NCI-H345 treated with DMSO at 0.1 percent for 48 hours (cell line): ENCODE results near the gene SH3D21.

ENCODE experiments used
- DNase-seq: peaks from one replicate; lab custom pipeline; 2025; ENCODE audit not compliant: unreplicated experiment; lab: John Stamatoyannopoulos, UW

Gene SH3D21

GRCh38 chr1:36328713-36329112 lies 22.5 kb downstream of the SH3D21 start:
- peak; percentile 12 for DNase-seq

DNA sequence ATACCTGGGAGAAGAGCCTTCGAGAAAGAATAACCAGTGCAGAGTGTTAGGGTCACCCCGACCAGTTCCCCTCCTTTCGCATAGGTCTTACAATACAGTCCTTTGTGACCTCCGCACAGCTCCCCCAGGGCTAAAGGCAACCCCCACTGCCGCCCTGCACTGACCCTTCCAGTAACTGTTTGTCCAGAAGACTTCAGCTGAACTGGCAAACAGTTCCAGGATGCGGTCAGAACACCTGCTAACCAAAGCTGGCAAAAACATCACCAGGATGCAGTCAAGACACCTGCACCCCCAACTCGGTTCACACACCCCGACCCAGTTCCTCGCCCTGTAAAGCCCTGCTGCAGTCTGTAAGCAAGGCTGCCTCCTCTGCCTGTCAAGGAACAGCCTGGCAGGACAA lies 23.6 kb downstream of the SH3D21 start:
- no peak for DNase-seq

GRCh38 chr1:36330940-36331339 lies 24.8 kb downstream of the SH3D21 start:
- no peak for DNase-seq

DNA sequence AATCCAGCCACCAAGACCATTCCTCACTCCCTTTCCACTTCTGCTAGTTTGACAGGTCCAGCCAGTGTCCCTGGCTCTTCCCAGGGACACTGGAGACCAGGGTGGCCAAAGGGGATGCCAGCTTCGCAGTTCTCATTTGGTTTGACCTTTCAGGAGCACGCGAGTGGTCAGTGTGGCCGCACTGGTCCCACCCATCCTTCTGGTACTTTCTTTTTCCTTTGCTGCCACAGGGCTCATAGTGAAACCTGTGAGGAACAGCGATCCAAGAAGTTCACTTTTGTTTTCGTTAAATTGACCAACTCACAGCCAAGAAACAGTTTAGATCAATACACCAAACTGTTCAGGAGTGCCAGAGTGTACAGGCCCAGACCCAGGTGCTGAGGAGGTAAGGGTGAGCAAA lies 31.7 kb downstream of the SH3D21 start:
- DNase-seq = no peak

DNA sequence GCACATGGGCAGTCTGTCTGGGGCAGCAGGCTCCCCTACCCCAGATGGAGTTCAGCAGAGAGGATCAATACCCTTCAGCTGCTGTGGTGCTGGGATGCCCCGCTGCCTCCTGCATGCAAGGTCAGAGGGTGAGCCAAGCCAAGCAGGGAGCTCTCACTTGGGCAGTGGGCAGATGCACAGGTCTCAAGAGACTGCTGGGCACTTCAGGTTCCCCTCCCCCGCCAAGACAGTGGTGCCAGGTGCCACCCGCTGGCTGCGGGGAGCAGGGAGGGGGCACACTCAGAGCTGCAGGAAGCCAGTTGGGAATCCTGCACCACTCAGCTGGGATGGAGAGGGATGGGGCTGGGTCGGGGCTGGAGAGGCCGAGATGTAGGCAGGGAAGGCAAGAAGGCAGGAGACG lies 33.0 kb downstream of the SH3D21 start:
- no peak for DNase-seq

DNA sequence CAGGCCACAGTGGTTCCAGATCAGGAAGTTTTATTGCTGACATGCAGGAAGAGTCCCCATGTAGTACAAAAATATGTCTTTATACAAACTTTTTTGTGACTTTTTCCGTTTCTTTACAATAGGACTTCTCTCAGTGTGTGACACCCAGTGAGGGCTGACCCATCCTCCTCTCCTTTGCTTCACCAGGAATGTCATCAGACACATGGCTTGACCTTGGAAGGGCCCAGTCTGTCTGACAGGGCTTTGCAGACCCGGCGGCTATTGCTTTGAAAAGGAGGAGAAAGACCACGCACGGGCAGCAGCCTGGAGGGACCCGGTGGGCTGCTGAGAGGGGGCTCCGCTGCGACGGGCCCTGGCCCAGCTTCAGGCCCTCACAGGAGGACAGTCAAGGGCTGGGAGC lies 33.4 kb downstream of the SH3D21 start:
- no peak for DNase-seq

GRCh38 chr1:36341626-36342320 lies 35.6 kb downstream of the SH3D21 start:
- no peak for DNase-seq

DNA sequence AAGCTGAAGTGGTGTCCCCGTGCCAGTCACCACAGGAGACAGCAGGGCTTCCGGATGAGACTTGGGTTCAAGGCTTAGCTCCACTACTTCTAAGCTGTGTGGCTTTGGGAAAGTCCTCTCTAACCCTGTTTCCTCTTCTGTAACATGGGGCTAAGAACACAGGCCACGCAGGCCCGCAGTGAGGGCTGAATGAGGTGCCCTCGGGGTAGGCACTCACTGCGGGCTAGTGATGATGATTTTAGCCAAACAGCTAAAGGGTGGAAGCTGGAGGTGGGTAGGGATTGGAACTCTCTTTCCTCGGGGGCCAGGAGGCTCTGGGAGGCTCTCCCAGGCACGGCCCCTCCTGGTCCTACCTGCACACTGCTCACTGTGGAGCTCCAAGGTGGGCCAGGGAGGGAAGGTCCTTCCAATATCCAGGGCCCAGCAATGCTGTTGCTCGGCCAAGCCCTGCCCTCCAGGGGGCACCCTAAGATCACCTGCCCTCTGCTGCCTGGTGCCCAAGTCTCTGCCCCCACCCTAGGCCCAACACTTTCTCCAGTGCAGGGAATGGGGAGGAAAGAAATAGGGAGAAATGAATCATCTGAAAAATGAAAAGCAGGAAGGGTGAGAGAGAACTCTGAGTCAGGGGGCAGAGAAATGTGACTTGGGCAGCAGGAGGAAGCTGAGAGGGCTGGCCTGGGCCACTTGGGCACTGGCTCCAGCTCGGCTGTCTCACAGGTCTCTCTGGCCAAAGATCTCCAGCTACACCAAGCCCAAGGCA lies 36.4 kb downstream of the SH3D21 start:
- no peak for DNase-seq

DNA sequence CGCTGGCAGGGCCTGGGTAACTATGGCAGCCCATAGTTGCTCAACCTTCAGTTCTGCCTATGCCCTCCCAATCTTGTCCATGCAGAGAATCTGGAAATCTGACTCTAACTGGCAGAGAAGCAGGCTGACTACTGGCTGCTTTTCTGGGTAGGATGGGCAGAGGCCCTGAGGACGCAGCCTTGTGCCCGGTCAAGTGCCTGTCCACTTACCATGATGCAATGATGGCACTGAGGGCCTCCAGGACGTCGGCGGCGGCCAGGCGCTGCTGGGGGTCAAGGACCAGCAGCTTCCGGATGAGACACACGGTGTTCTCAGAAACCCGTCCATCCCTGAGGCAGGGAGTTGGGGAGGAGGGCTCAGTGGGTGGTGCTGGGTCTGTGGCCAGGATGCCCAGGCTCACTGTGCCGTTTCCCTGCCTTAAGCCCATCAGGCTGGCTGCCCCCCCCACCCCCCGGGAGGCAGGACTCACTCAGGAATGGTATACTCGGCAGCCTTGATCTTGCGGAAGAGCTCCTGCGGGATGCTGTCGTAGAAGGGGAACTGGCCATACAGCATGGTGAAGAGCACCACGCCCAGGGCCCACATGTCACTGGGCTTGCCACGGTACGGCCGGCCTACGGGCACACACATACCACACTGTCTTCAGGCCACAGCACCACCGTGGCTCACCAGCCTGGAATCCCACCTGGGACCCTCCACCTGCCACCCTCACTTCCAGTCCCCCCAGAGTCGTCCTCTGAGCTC lies 37.7 kb downstream of the SH3D21 start:
- no peak for DNase-seq

- no peak for DNase-seq
Measured at GRCh38 chr1:36344395-36344680, 38.2 kb downstream of the SH3D21 start.

- no peak for DNase-seq
Measured at GRCh38 chr1:36345353-36345752, 39.2 kb downstream of the SH3D21 start.

DNA sequence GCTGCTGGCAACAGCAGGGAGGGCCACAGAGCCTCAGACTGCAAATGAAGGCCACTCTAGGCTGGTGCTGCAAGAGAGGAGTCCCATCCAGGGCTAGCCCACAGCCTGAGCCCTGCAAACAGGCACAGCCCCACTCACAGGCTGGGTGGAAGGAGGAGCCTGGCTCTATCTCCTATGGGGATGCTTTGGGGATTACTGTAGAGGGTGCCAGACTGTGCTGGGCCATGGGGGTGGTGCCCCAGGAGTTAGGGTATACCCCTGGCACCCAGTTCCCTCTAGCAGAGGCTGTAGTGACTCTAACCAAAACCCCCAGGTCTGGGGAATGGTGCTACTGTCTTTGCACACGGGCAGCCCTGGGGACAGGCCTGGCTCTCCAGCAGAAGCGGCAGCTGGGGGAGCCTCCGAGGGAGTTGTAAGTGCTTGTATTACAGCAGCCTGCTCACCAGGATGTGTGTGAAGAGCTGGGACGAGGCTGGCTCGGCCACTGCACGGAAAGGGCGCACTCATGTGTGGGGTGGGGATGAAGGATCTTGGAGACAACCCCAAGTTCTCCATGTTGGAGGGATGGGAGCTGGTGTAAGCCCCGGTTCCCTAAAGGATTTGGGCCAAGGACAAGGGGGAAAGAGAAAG lies 40.7 kb downstream of the SH3D21 start:
- no peak for DNase-seq

DNA sequence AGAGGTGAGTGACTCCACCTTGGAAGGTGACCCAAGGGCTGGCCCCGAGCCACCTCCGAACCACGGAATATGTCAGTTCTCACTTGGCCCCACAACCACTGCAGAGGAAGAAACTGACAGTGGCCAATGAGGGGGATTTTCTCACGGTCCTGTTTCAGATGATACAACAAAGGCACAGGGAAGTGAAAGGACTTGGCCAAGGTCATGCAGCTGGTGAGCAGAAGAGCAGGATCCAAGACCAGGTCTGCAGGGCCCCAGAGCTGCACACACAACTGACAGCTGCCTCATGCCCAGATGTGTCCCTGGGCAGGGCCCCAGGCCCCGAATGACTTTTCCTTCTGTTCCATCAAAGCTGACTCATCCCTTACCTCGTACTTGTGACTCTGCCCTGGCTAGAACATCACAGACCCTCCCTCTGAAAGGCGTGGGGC lies 43.1 kb downstream of the SH3D21 start:
- no peak for DNase-seq

DNA sequence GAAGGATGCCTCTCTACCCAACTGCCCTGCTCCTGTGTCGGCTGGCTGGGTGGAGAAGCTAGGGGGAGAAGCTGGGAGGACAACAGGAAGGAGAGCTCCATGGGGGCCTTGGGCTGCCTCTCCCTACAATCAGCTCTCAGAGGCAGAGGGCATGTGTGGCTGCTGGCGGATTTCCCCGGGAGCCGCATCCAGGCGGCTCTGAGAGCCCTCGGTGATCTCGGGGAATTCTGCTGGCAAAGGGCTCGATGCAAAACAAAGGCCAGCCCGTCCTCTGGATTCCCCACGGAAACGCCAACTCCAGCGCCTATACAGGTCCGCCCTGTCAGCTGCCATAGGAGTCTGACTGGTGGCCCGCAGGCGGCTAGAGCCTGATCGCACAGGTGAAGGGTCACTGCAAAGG lies 43.7 kb downstream of the SH3D21 start:
- DNase-seq = no peak

DNA sequence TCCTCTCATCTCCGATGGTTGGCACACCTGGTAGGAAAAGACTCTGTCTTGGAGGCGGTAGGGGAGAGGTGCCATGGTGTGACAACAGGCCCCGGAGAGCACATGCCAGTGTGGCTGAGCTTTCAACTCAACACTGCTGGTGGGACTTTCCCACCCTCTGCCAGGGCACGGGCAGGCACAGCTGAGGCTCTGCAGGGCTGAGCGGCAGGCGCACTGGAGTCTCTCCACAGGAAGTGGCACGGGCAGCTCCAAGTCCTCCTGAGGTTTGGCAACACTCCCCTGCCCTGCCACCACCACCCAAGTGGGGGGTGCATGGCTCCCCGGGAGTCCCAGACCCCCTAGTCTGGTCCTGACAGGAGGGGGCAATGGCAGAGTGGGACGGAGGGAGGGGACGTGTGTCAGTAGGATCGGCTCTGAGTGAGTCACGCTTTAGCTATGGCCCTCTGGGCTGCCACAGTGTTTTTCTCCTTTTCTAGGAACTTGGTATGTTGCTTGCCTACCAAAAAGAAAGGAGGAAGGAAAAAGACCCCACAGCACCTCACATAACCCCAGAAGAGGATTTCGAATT lies 44.6 kb downstream of the SH3D21 start:
- DNase-seq = no peak

GRCh38 chr1:36351227-36351977 lies 45.2 kb downstream of the SH3D21 start:
- DNase-seq = no peak

DNA sequence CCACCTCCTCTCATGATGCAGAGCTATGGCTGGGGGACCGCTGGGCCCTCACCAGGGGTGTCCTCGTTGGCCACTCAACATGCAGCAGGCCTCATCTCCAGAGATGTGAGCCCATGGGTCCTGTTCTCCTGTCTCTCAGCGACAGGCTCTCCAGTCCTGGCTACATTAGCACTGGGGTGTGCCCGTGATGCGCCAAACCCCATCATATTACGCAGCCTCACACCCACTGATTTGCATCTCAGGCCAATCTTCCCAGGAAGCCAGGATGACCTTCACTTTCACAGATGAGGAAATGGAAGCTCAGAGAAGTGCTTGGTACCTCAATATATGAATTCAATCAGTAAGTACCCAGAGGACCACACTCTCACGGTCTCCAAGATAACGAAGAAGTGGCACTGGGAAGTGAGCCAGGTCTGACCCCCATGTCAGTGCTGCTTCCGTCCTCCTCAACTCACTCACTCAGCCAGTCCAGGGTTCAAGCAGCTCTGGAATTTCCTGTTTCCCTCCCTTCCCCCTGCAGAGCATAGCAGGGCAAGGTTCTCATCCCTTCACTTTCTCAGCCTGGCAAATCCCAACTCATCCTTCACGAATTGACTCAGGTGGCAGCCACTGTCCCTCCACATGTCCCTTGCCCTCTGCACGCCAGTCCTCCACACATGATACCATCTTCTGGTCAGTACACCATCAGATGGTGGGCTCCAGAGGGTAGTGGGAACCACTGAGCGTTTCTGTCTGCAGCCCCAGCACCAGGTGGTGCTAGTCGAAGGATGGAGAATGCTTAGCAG lies 46.1 kb downstream of the SH3D21 start:
- DNase-seq = no peak

- DNase-seq = no peak
Measured at GRCh38 chr1:36352910-36353878, 47.0 kb downstream of the SH3D21 start.

DNA sequence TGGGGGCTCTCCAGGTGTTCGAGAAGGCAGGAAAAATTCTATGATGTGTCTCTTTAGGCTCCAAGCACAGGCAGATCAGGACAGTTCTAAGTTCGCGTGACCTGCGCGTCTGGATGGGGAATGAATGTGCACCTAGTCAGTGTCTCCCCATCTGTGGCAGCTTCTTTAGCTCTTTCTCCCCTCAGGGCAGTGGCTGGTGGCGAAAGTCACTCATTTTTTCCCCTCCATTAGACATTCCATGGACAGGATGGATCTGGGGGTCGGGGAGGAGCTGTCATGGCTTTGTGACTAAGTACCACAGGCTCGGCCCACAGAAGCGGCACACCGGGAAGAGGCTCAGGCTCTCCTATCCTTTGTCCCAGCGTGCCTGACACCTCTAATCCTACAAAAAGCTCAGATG lies 48.3 kb downstream of the SH3D21 start:
- no peak for DNase-seq
